Neutrophil (primary cell): Measurements from ENCODE around the gene KCNJ1.

Experiments
- H3K27ac ChIP-seq: fragments of 200-600 bp; sonication (generic); 2 replicates; pipeline ENCODE4 v1.5.1; 2016; ENCODE audit warnings: mild to moderate bottlenecking, moderate library complexity
- H3K27me3 ChIP-seq: fragments of 200-600 bp; sonication (generic); 2 replicates; pipeline ENCODE4 v1.6.0; 2016; ENCODE audit warnings: mild to moderate bottlenecking
- H3K36me3 ChIP-seq: fragments of 200-600 bp; sonication (generic); 2 replicates; pipeline ENCODE4 v1.5.1; 2017
- H3K4me1 ChIP-seq, 2 experiments: fragments of 200-600 bp in 1 of 2; sonication (generic) in 1 of 2; 1 replicate in 1 of 2; 2 replicates in 1 of 2; pipeline versions ENCODE4 v1.5.1 to v1.6.1; 2013 to 2016; ENCODE audit warnings: low read depth in 1 of 2, low read length in 1 of 2, mild to moderate bottlenecking in 1 of 2, moderate library complexity in 1 of 2; ENCODE audit not compliant: control insufficient read depth in 1 of 2, insufficient read depth in 1 of 2
- H3K4me3 ChIP-seq, 2 experiments: fragments of 200-600 bp in 1 of 2; sonication (generic) in 1 of 2; 1 replicate in 1 of 2; 2 replicates in 1 of 2; pipeline ENCODE4 v1.5.1; 2013 to 2016; ENCODE audit warnings: low read depth in 1 of 2, low read length in 1 of 2, mild to moderate bottlenecking in 1 of 2, moderate library complexity in 1 of 2
- H3K9me3 ChIP-seq: fragments of 200-600 bp; sonication (generic); 2 replicates; pipeline ENCODE4 v1.5.1; 2016
- CTCF ChIP-seq: fragments of 200-600 bp; sonication (generic); IDR thresholded peaks from 2 replicates; pipeline ENCODE4 v1.5.1; 2016; ENCODE audit warnings: antibody characterized with exemption

KCNJ1 gene

GRCh38 chr11:128868841-128869671, 2.0 kb upstream of the KCNJ1 start:
- Histone ChIP-seq H3K36me3 (no peaks in the 10 kb centered on the region), H3K4me3 (no peak overlapping the region)

GRCh38 chr11:128865490-128865889, 1.6 kb downstream of the KCNJ1 start:
- H3K9me3 ChIP-seq, result no peaks in the 10 kb centered on the region
- no peaks in the 10 kb centered on the region for H3K36me3 ChIP-seq
- H3K27ac ChIP-seq, result no peak overlapping the region
- TF ChIP-seq CTCF, result no peak
- no peaks in the 10 kb centered on the region for H3K4me1 ChIP-seq
- H3K27me3 ChIP-seq, result peaks cover 18% of the 10 kb centered on the region
- no peak overlapping the region for H3K4me3 ChIP-seq

More at GRCh38 chr11:128868841-128869671, 2.0 kb upstream of the KCNJ1 start:
- Histone ChIP-seq H3K27me3 (no peaks in the 10 kb centered on the region), H3K9me3 (no peaks in the 10 kb centered on the region), H3K4me1 (no peaks in the 10 kb centered on the region), H3K27ac (no peak overlapping the region)
- TF ChIP-seq CTCF, result no peak

GRCh38 chr11:128862908-128863660, 4.0 kb downstream of the KCNJ1 start:
- Histone ChIP-seq H3K4me1 (no peaks in the 10 kb centered on the region), H3K36me3 (no peaks in the 10 kb centered on the region), H3K9me3 (no peaks in the 10 kb centered on the region), H3K27ac (no peak overlapping the region), H3K27me3 (peaks cover 37% of the 10 kb centered on the region), H3K4me3 (no peak overlapping the region)
- TF ChIP-seq CTCF, result no peak

GRCh38 chr11:128862406-128862805, 4.7 kb downstream of the KCNJ1 start:
- Histone ChIP-seq H3K36me3 (no peaks in the 10 kb centered on the region), H3K27me3 (peaks cover 40% of the 10 kb centered on the region), H3K4me3 (no peak overlapping the region), H3K4me1 (no peaks in the 10 kb centered on the region), H3K27ac (no peak overlapping the region), H3K9me3 (no peaks in the 10 kb centered on the region)
- TF ChIP-seq CTCF, result no peak

- Histone ChIP-seq H3K27me3 (peaks cover 40% of the 10 kb centered on the region), H3K4me1 (no peaks in the 10 kb centered on the region), H3K36me3 (no peaks in the 10 kb centered on the region), H3K4me3 (no peak overlapping the region), H3K9me3 (no peaks in the 10 kb centered on the region), H3K27ac (no peak overlapping the region)
- TF ChIP-seq CTCF, result no peak
These were observed 6.3 kb downstream of the KCNJ1 start for GRCh38 chr11:128860571-128861361.
